GM21528 (cell line): Measurements from ENCODE around the gene GNG2.

Experiments used
- ATAC-seq: cut with Tn5 transposase; IDR thresholded peaks from one replicate; pipeline ENCODE4 v1.9.1; 2021; ENCODE audit warnings: mild to moderate bottlenecking, moderate library complexity; ENCODE audit not compliant: unreplicated experiment, low FRiP score

GNG2 gene

DNA sequence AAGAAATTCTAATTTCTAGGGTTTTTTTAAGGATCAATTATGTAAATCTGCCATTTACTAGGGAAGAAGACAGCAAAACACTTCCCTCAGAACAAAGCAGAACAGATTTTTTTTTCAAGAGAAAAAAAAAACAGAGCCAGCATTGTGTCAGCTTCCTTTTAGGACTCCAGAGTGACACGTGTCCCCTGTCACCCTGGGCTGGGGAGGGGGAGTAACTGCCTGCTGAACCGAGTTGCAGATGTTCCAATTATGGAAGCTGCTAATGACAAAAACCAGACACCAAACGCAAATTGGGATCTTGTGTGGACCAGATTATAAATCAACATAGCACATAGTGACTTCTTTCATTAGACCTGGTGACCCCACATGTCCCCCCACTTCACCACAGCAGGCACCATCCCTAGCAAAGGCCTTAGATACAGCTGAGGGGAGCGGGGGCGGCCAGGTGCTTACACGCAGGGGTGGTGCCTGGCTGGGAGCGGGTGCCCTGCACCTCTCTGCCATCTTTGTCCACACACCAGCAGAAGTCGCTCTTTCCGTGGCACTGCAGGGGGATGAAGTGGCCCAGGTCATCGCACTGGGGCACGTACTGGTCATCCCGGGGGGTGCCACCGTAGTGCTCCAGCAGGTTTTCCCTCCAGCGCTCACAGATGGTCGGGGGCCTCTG is 154.3 kb downstream of the GNG2 start:
- ATAC-seq, result no peak

DNA sequence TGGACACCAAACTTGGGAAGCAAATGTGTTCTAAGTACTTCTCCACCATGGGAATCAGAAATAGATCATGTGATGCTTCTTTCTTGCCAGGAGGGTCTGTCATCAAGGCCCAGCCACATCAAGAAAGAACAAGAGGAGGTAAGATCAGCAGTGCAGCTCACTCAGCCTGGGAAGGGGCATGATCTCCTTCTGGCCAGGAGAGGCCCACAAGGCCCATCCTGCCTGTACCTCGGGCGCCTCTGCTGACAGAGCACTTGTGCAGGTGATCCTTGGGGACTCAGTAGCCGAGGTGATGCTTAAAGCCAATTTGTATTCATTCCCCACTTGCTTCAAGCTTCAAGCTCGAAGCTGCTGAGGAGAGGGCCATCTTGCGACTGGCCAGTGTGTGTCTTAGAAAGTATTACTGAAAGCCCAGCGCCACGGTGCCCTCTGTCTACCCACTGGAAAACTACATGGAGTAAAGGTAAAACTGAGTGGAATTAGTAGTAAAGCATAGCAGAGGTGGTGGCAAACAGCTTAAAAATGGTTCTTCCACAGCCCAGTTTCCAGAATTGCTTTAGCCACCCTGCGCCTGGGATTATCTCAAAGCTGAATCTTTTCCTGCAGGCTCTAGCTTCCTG is 155.1 kb downstream of the GNG2 start:
- no peak for ATAC-seq

DNA sequence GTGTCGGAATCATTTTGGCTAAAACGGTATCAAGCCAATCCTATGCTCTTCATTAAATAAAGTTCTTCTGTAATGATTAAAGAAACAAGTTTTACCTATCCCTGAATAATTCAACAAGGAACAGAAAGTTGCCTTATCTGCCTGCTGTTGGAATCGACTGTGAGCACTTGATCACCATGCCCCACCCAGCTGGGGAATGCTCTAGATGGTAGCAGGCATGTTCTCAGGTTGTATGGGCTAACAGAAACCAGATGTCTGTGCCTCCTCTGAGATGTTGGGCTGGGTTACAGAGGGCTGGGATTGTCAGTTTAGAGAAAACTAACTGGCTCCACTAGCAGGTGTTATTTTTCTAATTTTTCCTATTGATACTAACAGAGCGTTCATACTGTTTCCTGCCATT is 157.8 kb downstream of the GNG2 start:
- no peak for ATAC-seq

DNA sequence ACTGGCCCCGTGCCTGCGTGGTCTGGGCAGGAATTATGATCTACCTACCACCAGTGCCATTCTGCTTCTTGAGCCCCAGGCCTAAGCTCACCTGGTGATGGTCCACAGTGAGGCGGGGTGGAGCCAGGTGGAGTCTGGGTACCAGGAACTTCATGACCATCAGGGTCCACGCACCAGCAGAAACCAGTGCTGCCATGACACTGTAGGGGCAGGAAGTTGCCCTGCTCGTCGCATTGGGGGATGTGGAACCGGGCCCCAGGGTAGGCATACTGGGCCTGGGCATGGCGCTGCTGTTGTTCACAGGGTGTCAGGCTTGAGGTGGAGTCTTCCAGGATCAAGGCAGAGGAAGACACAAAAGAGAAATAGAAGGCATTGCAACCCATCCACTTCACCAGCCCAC is 158.6 kb downstream of the GNG2 start:
- no peak for ATAC-seq
